GM12878 (cell line): Measurements from ENCODE around the gene IFNGR2. TPM values are rescaled to one million over a fixed set of nuclear protein-coding genes. Genes with fewer than 3 reads are reported as not detected.

Experiments used
- ATAC-seq: fragments of 200-7000 bp; cut with Tn5 transposase; 3 replicates; pipeline ENCODE4 v1.9.1; 2020; ENCODE audit warnings: mild to moderate bottlenecking, moderate library complexity
- BruUV-seq: library from RNA; stranded (reverse); fragments of 400-500 nt; replicated peaks from 2 replicates; lab custom pipeline; 2021; lab: Mats Ljungman, UMichigan
- CTCF ChIA-PET: fragments of 300-600 bp; sonication (Branson Sonifier 250); formaldehyde crosslinking; extraction: SDS; loops from one replicate; lab custom pipeline; 2021; ENCODE audit warnings: inconsistent platforms; lab: Yijun Ruan, JAX
- POLR2A ChIA-PET: fragments of 350-600 bp; formaldehyde crosslinking; extraction: SDS; loops from one replicate; lab custom pipeline; 2021; ENCODE audit warnings: inconsistent platforms; lab: Charles Lee
- RAD21 ChIA-PET: fragments of 300-600 bp; sonication (Branson Sonifier 250); formaldehyde crosslinking; loops from one replicate; lab custom pipeline; 2023; ENCODE audit warnings: antibody characterized with exemption; ENCODE audit not compliant: unreplicated experiment; lab: Charles Lee
- SMC1A ChIA-PET: fragments of 300-600 bp; sonication (Branson Sonifier 250); formaldehyde crosslinking; loops from one replicate; lab custom pipeline; 2023; ENCODE audit not compliant: unreplicated experiment, uncharacterized antibody; lab: Charles Lee
- DNase-seq: peaks from one replicate; pipeline ENCODE4 v3.0.0-alpha.2; 2011; ENCODE audit warnings: low read depth, low spot score
- FAIRE-seq: peaks from 3 replicates; lab custom pipeline; 2011; peaks lifted over from hg19 to GRCh38; lab: Jason Lieb, UNC
- H2AFZ ChIP-seq: 2 replicates; pipeline ENCODE4 v1.6.0; 2011; ENCODE audit warnings: low read depth, low read length, control low read depth; ENCODE audit not compliant: control insufficient read depth
- H3K27ac ChIP-seq: 2 replicates; pipeline ENCODE4 v1.5.1; 2011; ENCODE audit warnings: control low read depth; ENCODE audit not compliant: control insufficient read depth, insufficient read depth
- H3K27me3 ChIP-seq, 2 experiments: replicated peaks in 1 of 2; 2 replicates each; pipeline versions ENCODE4 v1.6.0 to v1.6.1; 2011; ENCODE audit warnings: low read length in 1 of 2; ENCODE audit not compliant: control insufficient read depth in 2 of 2, insufficient read depth in 2 of 2
- H3K36me3 ChIP-seq, 2 experiments: 2 replicates each; pipeline ENCODE4 v1.5.1; 2011; ENCODE audit warnings: low read length in 1 of 2; ENCODE audit not compliant: control insufficient read depth in 2 of 2, insufficient read depth in 2 of 2
- H3K4me1 ChIP-seq: 2 replicates; pipeline ENCODE4 v1.6.1; 2011; ENCODE audit warnings: mild to moderate bottlenecking, low read length, moderate library complexity, mixed read lengths; ENCODE audit not compliant: control insufficient read depth, insufficient read depth
- H3K4me2 ChIP-seq: 2 replicates; pipeline ENCODE4 v1.6.0; 2011; ENCODE audit warnings: control low read depth; ENCODE audit not compliant: control insufficient read depth, insufficient read depth
- H3K4me3 ChIP-seq: fragments of 200-600 bp; sonication (generic); 2 replicates; pipeline ENCODE4 v1.5.1; 2016
- H3K79me2 ChIP-seq: 2 replicates; pipeline ENCODE4 v1.6.0; 2011; ENCODE audit warnings: low read length; ENCODE audit not compliant: control insufficient read depth, insufficient read depth
- H3K9ac ChIP-seq: 2 replicates; pipeline ENCODE4 v1.8.0; 2011; ENCODE audit warnings: low read length, control low read depth, mixed read lengths; ENCODE audit not compliant: control insufficient read depth, insufficient read depth
- H3K9me3 ChIP-seq: replicated peaks from 3 replicates; pipeline ENCODE4 v1.5.1; 2011; ENCODE audit warnings: mild to moderate bottlenecking, low read length; ENCODE audit not compliant: control insufficient read depth, insufficient read depth
- H4K20me1 ChIP-seq: 2 replicates; pipeline ENCODE4 v1.6.0; 2011; ENCODE audit not compliant: control insufficient read depth, insufficient read depth
- ASH2L ChIP-seq: fragments of 300-600, 200-600 bp; sonication (generic); IDR thresholded peaks from 2 replicates; pipeline ENCODE4 v1.6.1; 2017; ENCODE audit warnings: low read depth, mild to moderate bottlenecking, borderline replicate concordance
- BACH1 ChIP-seq: fragments of 450-650 bp; IDR thresholded peaks from 2 replicates; pipeline ENCODE4 v1.6.1; 2017; ENCODE audit warnings: mild to moderate bottlenecking, borderline replicate concordance
- BCLAF1 ChIP-seq: fragments of 450-650 bp; IDR thresholded peaks from 2 replicates; pipeline ENCODE4 v1.6.1; 2017; ENCODE audit warnings: antibody characterized with exemption, mild to moderate bottlenecking, moderate library complexity
- CBFB ChIP-seq: IDR thresholded peaks from 2 replicates; pipeline ENCODE4 v1.6.1; 2016; ENCODE audit warnings: antibody characterized with exemption, low read depth
- CHD4 ChIP-seq: fragments of 200-600 bp; sonication (generic); IDR thresholded peaks from 2 replicates; pipeline ENCODE4 v1.6.1; 2016; ENCODE audit warnings: mild to moderate bottlenecking
- E2F4 ChIP-seq: IDR thresholded peaks from 2 replicates; pipeline ENCODE4 v1.6.1; 2012; ENCODE audit warnings: low read depth, low read length, improper control_type of control experiment
- EED ChIP-seq: sonication (generic); IDR thresholded peaks from 2 replicates; pipeline ENCODE4 v1.6.1; 2016; ENCODE audit warnings: antibody characterized with exemption, low read depth
- MYB ChIP-seq: fragments of 150-350 bp; IDR thresholded peaks from 2 replicates; pipeline ENCODE4 v1.6.1; 2014; ENCODE audit warnings: mild to moderate bottlenecking, low read depth, low read length, borderline replicate concordance
- NBN ChIP-seq: fragments of 450-650 bp; IDR thresholded peaks from 2 replicates; pipeline ENCODE4 v1.6.1; 2016
- PRDM15 ChIP-seq: fragments of 450-650 bp; formaldehyde crosslinking; IDR thresholded peaks from 2 replicates; pipeline ENCODE4 v1.4.0; 2020; ENCODE audit warnings: mild to moderate bottlenecking, moderate library complexity
- RB1 ChIP-seq: fragments of 450-650 bp; formaldehyde crosslinking; IDR thresholded peaks from 2 replicates; pipeline ENCODE4 v1.6.1; 2017; ENCODE audit warnings: mild to moderate bottlenecking, borderline replicate concordance
- SIN3A ChIP-seq: IDR thresholded peaks from 2 replicates; pipeline ENCODE4 v1.6.1; 2012; ENCODE audit warnings: low read depth, low read length, improper control_type of control experiment
- ZBED1 ChIP-seq: IDR thresholded peaks from 2 replicates; pipeline ENCODE4 v1.6.1; 2016; ENCODE audit warnings: borderline replicate concordance
- WGBS: methylation state at CpG from one replicate; pipeline ENCODE4 v1.1.6; 2016; ENCODE audit warnings: low lambda C conversion rate; ENCODE audit not compliant: insufficient replicate concordance, insufficient coverage; ENCODE audit errors: missing lambda C conversion rate; 5-methylcytosine and 5-hydroxymethylcytosine counted together
- in situ Hi-C: fragments of 300-500 bp; cut with MboI; formaldehyde crosslinking; loops from 9 replicates; pipeline ENCODE4 v1.14.3; 2018; ENCODE audit warnings: mixed read lengths
- intact Hi-C: fragments of 100-400 bp; cut with micrococcal nuclease; formaldehyde crosslinking; loops from one replicate; pipeline ENCODE4 v1.14.2; 2022; ENCODE audit not compliant: unreplicated experiment
- polyA plus RNA-seq, 11 experiments: library from polyadenylated mRNA; depleted of rRNA in 4 of 11; unstranded in 6 of 11; stranded (reverse) in 5 of 11; fragments of >200 nt; fragmentation: Nextera tagmentation in 4 of 11; fragmentation: Illumina TruSeq in 1 of 11; extraction: Ambion mirVana in 4 of 11; extraction: Trizol in 1 of 11; gene quantifications; 1 replicate in 1 of 11; 2 replicates in 10 of 11; pipeline versions ENCODE4 v1.2.1 to v1.2.3, GENCODE V29; 2011 to 2016; ENCODE audit warnings: inconsistent platforms in 2 of 11, missing spikeins in 2 of 11, low read depth in 1 of 11
- total RNA-seq, 4 experiments: library from RNA; depleted of rRNA in 3 of 4; stranded (reverse); fragments of >200 nt in 3 of 4; fragmentation: Illumina TruSeq in 1 of 4; extraction: Trizol in 1 of 4; gene quantifications; 2 replicates each; pipeline versions ENCODE4 v1.2.1 to v1.2.3, GENCODE V29; 2013 to 2021

The IFNGR2 gene
- total and polyA plus RNA-seq, 10 of the 15 experiments (the other 5 are each of a cell fraction or from before 2014, with no cell fraction given), result 23.6 to 98.8 (median 77.0) TPM

- no peak for ATAC-seq
- 52% methylated on average over 2 of the region's 2 CpGs for WGBS
- Histone ChIP-seq H3K4me3 (no peak overlapping the region), H3K9me3 (no peaks in the 10 kb centered on the region), H3K36me3 (peaks cover 0 to 4% of the 10 kb centered on the region in 2 experiments; a peak in 1 of 4 replicates), H3K27ac (no peak overlapping the region), H3K4me2 (no peak overlapping the region), H2AFZ (no peak overlapping the region), H4K20me1 (no peaks in the 10 kb centered on the region), H3K9ac (no peak overlapping the region), H3K27me3 (no peaks in the 10 kb centered on the region), H3K4me1 (peaks cover 19% of the 10 kb centered on the region), H3K79me2 (no peaks in the 10 kb centered on the region)
- no peak for DNase-seq
- SMC1A ChIA-PET, result interaction anchor here (0.7 to 9.6 kb wide), 49 partner anchors 10 to 777 kb away, joined by 3 to 133 read pairs (median 6); partner anchors contain the start of genes IFNAR1 and IL10RB
- TF ChIP-seq RB1 (no peak), MYB (no peak), PRDM15 (CRISPR knock-in tag) (no peak), BACH1 (no peak), SIN3A (no peak), CBFB (no peak), ASH2L (no peak), NBN (no peak), BCLAF1 (no peak), E2F4 (no peak), EED (no peak), CHD4 (no peak), ZBED1 (no peak)
- BruUV-seq, result no TSS peak
- intact Hi-C loops, result loop anchor here (10.0 kb wide), 2 partner anchors 500 to 610 kb away; no protein-coding TSS in a partner anchor
- in situ Hi-C loops, result loop anchor here (5.0 to 10.0 kb wide), 3 partner anchors 242 to 612 kb away; no protein-coding TSS in a partner anchor
- RAD21 ChIA-PET, result interaction anchor here (0.6 to 8.5 kb wide), 35 partner anchors 10 to 664 kb away, joined by 3 to 148 read pairs (median 6); partner anchors contain the start of genes DNAJC28, IFNAR1 and TMEM50B
- CTCF ChIA-PET, result interaction anchor here (0.6 to 12.7 kb wide), 51 partner anchors 7 to 612 kb away, joined by 3 to 319 read pairs (median 5); partner anchors contain the start of genes IFNAR1 and IL10RB
- FAIRE-seq, result no peak
- POLR2A ChIA-PET, result interaction anchor here (0.6 to 1.7 kb wide), 11 partner anchors 10 to 681 kb away, joined by 4 to 14 read pairs (median 5); no protein-coding TSS in a partner anchor
These were observed 41.3 kb downstream of the IFNGR2 start for GRCh38 chr21:33444499-33444898.
